ENCODE measurements around the gene TAS2R31.

- TF ChIP-seq CTCF (IDR thresholded peaks at IDR 0.05 in 2 of 3, conservative IDR thresholded peaks at IDR 0.05 in 1 of 3; ENCODE audit: control insufficient read depth in 2 of 3, extremely low read depth in 1 of 3, insufficient read depth in 1 of 3, low read depth in 3 of 3, low read length in 3 of 3) (no peak), SP1 (IDR thresholded peaks at IDR 0.05; ENCODE audit: low read depth, low read length) (no peak), BHLHE40 (IDR thresholded peaks at IDR 0.05; ENCODE audit: borderline replicate concordance in 1 of 2, low read depth in 2 of 2, low read length in 1 of 2) (no peak), BMI1 (IDR thresholded peaks at IDR 0.05; ENCODE audit: borderline replicate concordance) (no peak)
Measured at GRCh38 chr12:11078246-11078645, 47.0 kb upstream of the TAS2R31 start.
